ENCODE measurements around the gene CPA5.

- no peak for TF ChIP-seq REST (IDR thresholded peaks at IDR 0.05; ENCODE audit: unreplicated experiment)
- TF ChIP-seq CTCF (conservative IDR thresholded peaks at IDR 0.05; ENCODE audit: low read depth in 2 of 2): no peak
- no peak for TF ChIP-seq POLR2AphosphoS5 (IDR thresholded peaks at IDR 0.05; ENCODE audit: low read depth)
- TF ChIP-seq ETS1 (IDR thresholded peaks at IDR 0.05): no peak
Measured at GRCh38 chr7:130367088-130367755, 22.6 kb downstream of the CPA5 start.

Measured in GM23338 (cell line).